ENCODE measurements around the gene ZDHHC17. TPM values are rescaled to one million over a fixed set of nuclear protein-coding genes. Genes with fewer than 3 reads are reported as not detected.
"Not testable (repeated sequence)": the region's sequence is repeated elsewhere in the genome, so short reads cannot be mapped to it uniquely, and the experiment has no call there.

The ZDHHC17 gene
- 19.4 TPM for polyA plus RNA-seq (2012; ENCODE audit: insufficient read depth, insufficient read length)

DNA sequence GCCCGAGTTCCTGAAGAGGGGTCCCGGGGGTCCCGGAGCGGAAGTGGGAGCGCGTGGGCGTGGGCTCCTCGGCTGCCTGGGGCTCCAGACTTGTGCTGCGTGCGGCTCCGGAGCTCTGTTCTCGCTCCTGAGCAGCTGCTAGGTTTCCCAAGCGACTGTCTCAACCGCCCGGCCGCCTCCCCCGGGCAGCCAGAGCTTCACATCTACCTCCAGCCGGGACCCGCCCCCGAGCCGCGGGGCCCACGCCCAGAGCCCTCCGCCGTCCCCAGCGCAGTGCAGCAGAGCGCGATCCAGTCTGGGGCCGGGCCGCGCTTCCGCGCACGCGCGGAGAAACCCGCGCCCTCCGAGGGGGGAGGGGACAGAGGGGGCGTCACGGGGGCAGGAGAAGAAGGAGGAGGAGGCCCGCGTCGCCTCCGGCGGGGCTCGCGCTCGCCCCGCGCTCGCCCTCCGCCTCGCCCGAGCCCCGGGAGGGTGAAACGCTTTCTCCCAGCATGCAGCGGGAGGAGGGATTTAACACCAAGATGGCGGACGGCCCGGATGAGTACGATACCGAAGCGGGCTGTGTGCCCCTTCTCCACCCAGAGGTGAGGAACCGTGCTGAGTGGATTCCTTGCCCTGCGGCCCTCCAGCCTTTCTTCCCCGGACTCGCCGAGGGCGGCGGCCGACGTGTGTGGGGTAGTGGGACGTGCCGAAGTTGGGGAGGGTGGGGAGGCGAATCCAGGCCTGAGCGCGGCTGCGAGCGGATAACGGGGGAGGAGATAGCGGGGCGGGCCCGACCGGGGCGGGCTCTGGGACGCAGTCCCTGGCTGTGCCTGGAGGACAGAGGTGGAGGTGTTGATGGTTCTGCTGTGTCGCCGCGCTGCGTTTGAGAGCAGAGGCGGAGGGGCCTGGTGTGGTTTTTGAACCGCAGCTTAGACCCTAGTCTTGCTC lies at the start of gene ZDHHC17:
Gene ZDHHC17, plus strand, starts transcription at position 370 of the 930 bp plus-strand sequence. Its CDS starts 122 bp downstream, at position 492.
- DNase-seq (ENCODE audit: low read depth, low spot score): peak; percentile 90
- peak within 1 kb of the TSS; percentile 91 for H3K4me3 ChIP-seq (ENCODE audit: low read length)

- no peak for DNase-seq (ENCODE audit: low read depth, low spot score)
- H3K4me3 ChIP-seq (ENCODE audit: low read length): no peak overlapping the region
These were observed 49.5 kb upstream of the ZDHHC17 start for GRCh38 chr12:76714415-76714814.

DNA sequence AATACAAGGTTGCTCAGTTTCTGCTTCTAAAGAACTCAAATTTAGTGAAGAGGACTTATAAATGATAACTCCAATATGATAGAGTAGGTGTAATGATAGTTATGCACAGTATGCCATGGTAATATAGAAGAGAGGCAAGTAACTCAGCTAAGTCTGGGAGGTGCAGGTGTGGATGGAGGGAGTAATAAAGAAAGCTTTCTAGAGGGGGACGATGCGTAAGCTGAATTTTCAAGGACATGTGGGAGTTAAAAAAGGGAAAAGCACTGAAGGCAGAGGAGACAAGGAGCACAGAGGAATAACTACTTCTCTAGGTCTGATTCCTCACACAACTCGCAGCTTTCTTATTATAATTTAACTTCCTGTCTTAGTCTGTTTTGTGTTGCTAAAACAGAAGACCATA lies 49.1 kb upstream of the ZDHHC17 start:
- no peak overlapping the region for H3K4me3 ChIP-seq (ENCODE audit: low read length)
- DNase-seq (ENCODE audit: low read depth, low spot score): no peak

GRCh38 chr12:76715332-76715731 lies 48.6 kb upstream of the ZDHHC17 start:
- no peak for DNase-seq (ENCODE audit: low read depth, low spot score)
- no peak overlapping the region for H3K4me3 ChIP-seq (ENCODE audit: low read length)

DNA sequence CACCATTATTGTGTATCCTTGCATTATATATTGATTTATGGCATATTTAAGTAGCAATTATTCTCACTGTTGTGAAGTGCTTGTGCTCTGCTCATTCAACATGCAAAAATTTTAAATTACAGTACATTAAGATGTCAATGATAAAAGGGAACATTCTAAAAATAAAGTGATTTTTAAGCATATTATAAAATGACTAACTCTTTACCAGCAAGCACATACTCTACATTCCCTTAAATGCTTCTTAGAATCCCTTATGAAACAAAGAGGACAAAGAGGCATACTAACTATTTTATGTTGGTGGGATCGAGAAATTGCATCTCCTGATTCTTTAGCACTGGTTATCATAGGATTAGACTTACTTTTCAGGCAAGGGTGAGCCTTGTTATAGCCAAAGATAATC lies 46.6 kb upstream of the ZDHHC17 start:
- no peak overlapping the region for H3K4me3 ChIP-seq (ENCODE audit: low read length)
- no peak for DNase-seq (ENCODE audit: low read depth, low spot score)

- no peak for DNase-seq (ENCODE audit: low read depth, low spot score)
- no peak overlapping the region for H3K4me3 ChIP-seq (ENCODE audit: low read length)
These were observed 44.5 kb upstream of the ZDHHC17 start for GRCh38 chr12:76719171-76720041.

DNA sequence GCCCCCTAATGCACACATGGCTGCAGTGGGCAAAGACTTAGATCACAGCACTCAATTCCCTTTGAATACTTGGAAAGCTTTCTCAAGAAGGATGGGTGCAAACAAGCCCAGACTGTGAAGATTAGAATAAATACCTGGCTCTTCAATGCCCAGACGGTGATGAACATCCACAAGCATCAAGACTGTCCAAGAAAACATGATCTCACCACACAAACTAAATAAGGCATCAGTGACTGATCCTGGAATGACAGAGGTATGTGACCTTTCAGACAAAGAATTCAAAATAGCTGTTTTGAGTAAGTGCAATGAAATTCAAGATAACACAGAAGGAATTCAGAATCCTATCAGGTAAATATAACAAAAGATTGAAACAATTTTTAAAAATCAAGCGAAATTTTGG lies 43.8 kb upstream of the ZDHHC17 start:
- no peak for DNase-seq (ENCODE audit: low read depth, low spot score)
- no peak overlapping the region for H3K4me3 ChIP-seq (ENCODE audit: low read length)

- no peak overlapping the region for H3K4me3 ChIP-seq (ENCODE audit: low read length)
- DNase-seq (ENCODE audit: low read depth, low spot score): no peak
These were observed 37.3 kb upstream of the ZDHHC17 start for GRCh38 chr12:76726626-76727025.

- not testable (repeated sequence) for H3K4me3 ChIP-seq (ENCODE audit: low read length); DNase-seq (ENCODE audit: low read depth, low spot score)
These were observed 31.7 kb upstream of the ZDHHC17 start for GRCh38 chr12:76732188-76732587.

GRCh38 chr12:76737689-76738088 lies 26.2 kb upstream of the ZDHHC17 start:
- not testable (repeated sequence) for DNase-seq (ENCODE audit: low read depth, low spot score); H3K4me3 ChIP-seq (ENCODE audit: low read length)

GRCh38 chr12:76738824-76739579 lies 24.9 kb upstream of the ZDHHC17 start:
- no peak overlapping the region for H3K4me3 ChIP-seq (ENCODE audit: low read length)
- DNase-seq (ENCODE audit: low read depth, low spot score): no peak

- no peak for DNase-seq (ENCODE audit: low read depth, low spot score)
- no peak overlapping the region for H3K4me3 ChIP-seq (ENCODE audit: low read length)
These were observed 24.0 kb upstream of the ZDHHC17 start for GRCh38 chr12:76739896-76740295.

DNA sequence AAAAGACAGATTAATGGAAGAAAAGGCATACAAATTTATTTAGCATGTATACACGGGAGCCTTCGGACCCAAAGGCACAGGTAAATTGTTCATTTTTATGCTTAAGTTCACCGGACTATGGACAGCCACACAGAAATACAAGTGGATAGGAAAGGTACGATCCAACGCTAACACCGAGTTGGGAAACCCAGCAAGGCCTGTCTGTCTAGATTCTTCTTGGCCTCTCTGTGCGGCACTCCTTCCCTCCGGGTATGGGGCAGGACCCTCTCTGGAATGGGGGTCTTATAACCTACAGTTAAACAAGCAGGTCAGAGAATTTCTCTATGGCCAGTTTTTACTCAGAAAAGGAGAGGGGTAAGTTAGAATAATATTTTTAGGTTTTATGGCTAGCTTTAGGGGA lies 23.4 kb upstream of the ZDHHC17 start:
- no peak for DNase-seq (ENCODE audit: low read depth, low spot score)
- H3K4me3 ChIP-seq (ENCODE audit: low read length): no peak overlapping the region

DNA sequence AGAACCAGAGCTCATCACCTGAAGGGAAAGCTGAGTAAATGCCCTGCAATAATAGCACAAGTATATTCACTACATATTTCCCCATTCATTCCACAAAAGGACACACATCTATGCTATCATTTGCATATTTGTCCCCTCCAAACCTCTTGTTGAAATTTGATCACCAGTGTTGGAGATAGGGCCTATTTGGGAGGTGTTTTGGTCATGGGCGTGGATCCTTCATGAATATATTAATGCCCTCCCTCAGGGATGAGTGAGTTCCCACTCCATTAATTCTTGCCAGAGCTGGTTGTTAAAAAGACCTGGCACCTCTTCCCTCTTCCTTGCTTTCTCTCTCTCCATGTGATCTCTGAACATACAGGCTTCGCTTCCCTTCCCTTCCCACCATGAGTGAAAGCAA lies 18.6 kb upstream of the ZDHHC17 start:
- no peak for DNase-seq (ENCODE audit: low read depth, low spot score)

GRCh38 chr12:76746516-76746915 lies 17.4 kb upstream of the ZDHHC17 start:
- no peak for DNase-seq (ENCODE audit: low read depth, low spot score)
- no peak overlapping the region for H3K4me3 ChIP-seq (ENCODE audit: low read length)

More for the DNA sequence above, 18.6 kb upstream of the ZDHHC17 start:
- no peak overlapping the region for H3K4me3 ChIP-seq (ENCODE audit: low read length)

- H3K4me3 ChIP-seq (ENCODE audit: low read length): no peak overlapping the region
- no peak for DNase-seq (ENCODE audit: low read depth, low spot score)
These were observed 16.7 kb upstream of the ZDHHC17 start for GRCh38 chr12:76747245-76747644.

GRCh38 chr12:76755829-76756379 lies 8.0 kb upstream of the ZDHHC17 start:
- DNase-seq (ENCODE audit: low read depth, low spot score): no peak
- no peak overlapping the region for H3K4me3 ChIP-seq (ENCODE audit: low read length)

- no peak overlapping the region for H3K4me3 ChIP-seq (ENCODE audit: low read length)
- DNase-seq (ENCODE audit: low read depth, low spot score): no peak
These were observed 6.2 kb upstream of the ZDHHC17 start for GRCh38 chr12:76757694-76758093.

DNA sequence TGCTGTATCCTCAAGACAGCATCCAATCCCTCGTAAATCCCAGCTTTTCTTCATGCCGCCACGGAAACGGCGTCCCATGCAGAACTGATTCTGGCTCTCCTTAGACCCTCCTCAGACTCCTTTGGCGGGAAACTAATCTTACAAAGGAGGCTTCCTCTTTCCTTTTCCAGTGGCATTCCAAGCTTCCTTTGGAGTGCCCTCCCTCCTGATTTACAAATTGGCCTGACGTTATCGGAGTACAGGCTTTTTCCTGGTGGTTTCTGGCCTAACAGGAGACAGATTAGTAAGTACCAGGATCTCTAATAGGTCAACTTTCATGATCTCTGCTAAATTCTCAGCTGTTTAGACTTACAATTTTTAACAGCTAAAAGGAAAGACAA lies 1.3 kb upstream of the ZDHHC17 start:
- no peak overlapping the region for H3K4me3 ChIP-seq (ENCODE audit: low read length)
- no peak for DNase-seq (ENCODE audit: low read depth, low spot score)

Data from Jurkat, Clone E6-1 (cell line).